Measurements from ENCODE around the gene GPR108. TPM values are rescaled to one million over a fixed set of nuclear protein-coding genes. Genes with fewer than 3 reads are reported as not detected.
"Not testable (repeated sequence)": the region's sequence is repeated elsewhere in the genome, so short reads cannot be mapped to it uniquely, and the experiment has no call there.

The GPR108 gene
- total RNA-seq, 1 experiment from 2014 or later, result 43.0 TPM

GRCh38 chr19:6765738-6766356 is 28.5 kb upstream of the GPR108 start:
- no peak for ATAC-seq
- Histone ChIP-seq H3K9me3 (ENCODE audit: control insufficient read depth, insufficient read depth, low read depth, low read length) (no peaks in the 10 kb centered on the region), H3K4me3 (ENCODE audit: low read depth in 2 of 2, low read length in 2 of 2) (peak overlapping the region in 1 of 2 experiments; percentile 64; a peak in 1 of 4 replicates), H3K27ac (ENCODE audit: low read length) (no peak overlapping the region), H3K27me3 (ENCODE audit: control insufficient read depth, insufficient read depth, low read length) (no peaks in the 10 kb centered on the region), H3K36me3 (ENCODE audit: control insufficient read depth, insufficient read depth, low read length) (peaks cover 3% of the 10 kb centered on the region; the same call in 1 of the 2 replicates), H3K4me1 (ENCODE audit: control insufficient read depth, insufficient read depth, low read length) (0 out of 2 replicates have a peak, but pooled peaks cover 2% of the 10 kb centered on the region)
- intact Hi-C loops (cut with micrococcal nuclease; ENCODE audit: unreplicated experiment), result no loop called here
- CTCF ChIA-PET, result no interaction called here
- no peak for TF ChIP-seq CTCF (IDR thresholded peaks at IDR 0.05)
- no peak for TF ChIP-seq TCF7L2 (IDR thresholded peaks at IDR 0.05; ENCODE audit: low read depth, low read length)
- TF ChIP-seq SIN3A (IDR thresholded peaks at IDR 0.05; ENCODE audit: borderline replicate concordance, insufficient read depth, low read depth, low read length), result no peak
- TF ChIP-seq POLR2AphosphoS5 (IDR thresholded peaks at IDR 0.05; ENCODE audit: low read depth, low read length), result no peak
- TF ChIP-seq REST (IDR thresholded peaks at IDR 0.05; ENCODE audit: insufficient read depth in 1 of 2, low read depth in 2 of 2, low read length in 1 of 2), result no peak
- DNase-seq (ENCODE audit: low read depth, low spot score), result no peak
- POLR2A ChIA-PET, result no interaction called here
- BruUV-seq (replicated peaks), result no TSS peak
- in situ Hi-C loops (cut with HindIII; ENCODE audit: low pct_unique_long_range_greater_than_20kb, low sequenced_read_pairs), result no loop called here

- ATAC-seq; H3K27me3 ChIP-seq (ENCODE audit: control insufficient read depth, insufficient read depth, low read length); BruUV-seq (replicated peaks); DNase-seq (ENCODE audit: low read depth, low spot score); H3K36me3 ChIP-seq (ENCODE audit: control insufficient read depth, insufficient read depth, low read length); POLR2A ChIA-PET; H3K4me1 ChIP-seq (ENCODE audit: control insufficient read depth, insufficient read depth, low read length); H3K27ac ChIP-seq (ENCODE audit: low read length); H3K9me3 ChIP-seq (ENCODE audit: control insufficient read depth, insufficient read depth, low read depth, low read length); H3K4me3 ChIP-seq (ENCODE audit: low read depth in 2 of 2, low read length in 2 of 2); intact Hi-C loops (cut with micrococcal nuclease; ENCODE audit: unreplicated experiment); in situ Hi-C loops (cut with HindIII; ENCODE audit: low pct_unique_long_range_greater_than_20kb, low sequenced_read_pairs): not testable (repeated sequence)
- CTCF ChIA-PET, result interaction anchor here (0.7 kb wide), 1 partner anchor 68 kb away, joined by 5 read pairs; no protein-coding TSS in a partner anchor
Observed at GRCh38 chr19:6762253-6762797, 24.9 kb upstream of the GPR108 start.

GRCh38 chr19:6761053-6761676 is 23.8 kb upstream of the GPR108 start:
- no peak for TF ChIP-seq SIN3A (IDR thresholded peaks at IDR 0.05; ENCODE audit: borderline replicate concordance, insufficient read depth, low read depth, low read length)
- TF ChIP-seq POLR2AphosphoS5 (IDR thresholded peaks at IDR 0.05; ENCODE audit: low read depth, low read length), result no peak
- no peak for TF ChIP-seq CTCF (IDR thresholded peaks at IDR 0.05)
- no peak for TF ChIP-seq REST (IDR thresholded peaks at IDR 0.05; ENCODE audit: insufficient read depth in 1 of 2, low read depth in 2 of 2, low read length in 1 of 2)
- no peak for TF ChIP-seq TCF7L2 (IDR thresholded peaks at IDR 0.05; ENCODE audit: low read depth, low read length)
- ChIA-PET POLR2A (no interaction called here), CTCF (no interaction called here)
- H3K36me3 ChIP-seq (ENCODE audit: control insufficient read depth, insufficient read depth, low read length), result no peaks in the 10 kb centered on the region
- no peak overlapping the region for H3K4me3 ChIP-seq (ENCODE audit: low read depth in 2 of 2, low read length in 2 of 2)
- no peaks in the 10 kb centered on the region for H3K9me3 ChIP-seq (ENCODE audit: control insufficient read depth, insufficient read depth, low read depth, low read length)
- DNase-seq (ENCODE audit: low read depth, low spot score) (no peak), ATAC-seq (0 out of 2 replicates have a peak, but pooled peaks have one; percentile 42)
- H3K27ac ChIP-seq (ENCODE audit: low read length), result no peak overlapping the region
- no TSS peak for BruUV-seq (replicated peaks)
- no peaks in the 10 kb centered on the region for H3K27me3 ChIP-seq (ENCODE audit: control insufficient read depth, insufficient read depth, low read length)
- intact Hi-C loops (cut with micrococcal nuclease; ENCODE audit: unreplicated experiment) (no loop called here), in situ Hi-C loops (cut with HindIII; ENCODE audit: low pct_unique_long_range_greater_than_20kb, low sequenced_read_pairs) (no loop called here)
- H3K4me1 ChIP-seq (ENCODE audit: control insufficient read depth, insufficient read depth, low read length), result no peaks in the 10 kb centered on the region
